Measurements from ENCODE around the gene ARHGEF40.

- TF ChIP-seq CTCF (IDR thresholded peaks at IDR 0.05; ENCODE audit: low read depth, low read length) (no peak), EZH2phosphoT487 (IDR thresholded peaks at IDR 0.05; ENCODE audit: low read depth) (no peak)
Observed at GRCh38 chr14:21041676-21042433, 28.2 kb upstream of the ARHGEF40 start, which contains the start of gene RNASE7.
